Uterus (tissue), 2 donors: ENCODE measurements around the gene EVC2.

Source experiments
- POLR2A ChIP-seq, 2 donors: fragments of 450-650 bp; IDR thresholded peaks; one replicate each; pipeline ENCODE4 v1.6.1; 2016; ENCODE audit warnings: antibody characterized with exemption in 2 of 2, mild to moderate bottlenecking in 1 of 2, moderate library complexity in 1 of 2
- TF ChIP-seq, protein P1 (sequence below), 4 experiments: fragments of 200-600 bp in 2 of 4; fragments of 450-650 bp in 2 of 4; sonication (generic) in 2 of 4; IDR thresholded peaks; one replicate each; pipeline ENCODE4 v1.5.1; 2016 to 2019; ENCODE audit warnings: antibody characterized with exemption in 4 of 4, mild to moderate bottlenecking in 2 of 4, moderate library complexity in 1 of 4

GRCh38 chr4:5661237-5661636, 47.1 kb downstream of the EVC2 start:
- TF ChIP-seq, protein P1, sequence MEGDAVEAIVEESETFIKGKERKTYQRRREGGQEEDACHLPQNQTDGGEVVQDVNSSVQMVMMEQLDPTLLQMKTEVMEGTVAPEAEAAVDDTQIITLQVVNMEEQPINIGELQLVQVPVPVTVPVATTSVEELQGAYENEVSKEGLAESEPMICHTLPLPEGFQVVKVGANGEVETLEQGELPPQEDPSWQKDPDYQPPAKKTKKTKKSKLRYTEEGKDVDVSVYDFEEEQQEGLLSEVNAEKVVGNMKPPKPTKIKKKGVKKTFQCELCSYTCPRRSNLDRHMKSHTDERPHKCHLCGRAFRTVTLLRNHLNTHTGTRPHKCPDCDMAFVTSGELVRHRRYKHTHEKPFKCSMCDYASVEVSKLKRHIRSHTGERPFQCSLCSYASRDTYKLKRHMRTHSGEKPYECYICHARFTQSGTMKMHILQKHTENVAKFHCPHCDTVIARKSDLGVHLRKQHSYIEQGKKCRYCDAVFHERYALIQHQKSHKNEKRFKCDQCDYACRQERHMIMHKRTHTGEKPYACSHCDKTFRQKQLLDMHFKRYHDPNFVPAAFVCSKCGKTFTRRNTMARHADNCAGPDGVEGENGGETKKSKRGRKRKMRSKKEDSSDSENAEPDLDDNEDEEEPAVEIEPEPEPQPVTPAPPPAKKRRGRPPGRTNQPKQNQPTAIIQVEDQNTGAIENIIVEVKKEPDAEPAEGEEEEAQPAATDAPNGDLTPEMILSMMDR (IDR thresholded peaks at IDR 0.05), result no peak
- TF ChIP-seq POLR2A (IDR thresholded peaks at IDR 0.05), result no peak
